ENCODE measurements around the gene PCK2. TPM values are rescaled to one million over a fixed set of nuclear protein-coding genes. Genes with fewer than 3 reads are reported as not detected.

The PCK2 gene
- total and polyA plus RNA-seq, 2 of the 13 experiments (the other 11 are each of a cell fraction or from before 2014, with no cell fraction given) = 129 to 272 TPM

- TF ChIP-seq GMEB1 (CRISPR knock-in tag; IDR thresholded peaks at IDR 0.05; ENCODE audit: borderline replicate concordance) (no peak), ATF7-NPFF (CRISPR knock-in tag; IDR thresholded peaks at IDR 0.05; ENCODE audit: low read depth) (peak; percentile 64; the same call in 1 of the 2 replicates), SOX13 (IDR thresholded peaks at IDR 0.05) (no peak), SOX13 (CRISPR knock-in tag; conservative IDR thresholded peaks at IDR 0.05 in 1 of 2, IDR thresholded peaks at IDR 0.05 in 1 of 2) (no peak), U2AF1 (optimal IDR thresholded peaks at IDR 0.05; ENCODE audit: low read depth, low read length) (no peak), HOXD1 (CRISPR knock-in tag; IDR thresholded peaks at IDR 0.05) (no peak), ZSCAN29 (CRISPR knock-in tag; conservative IDR thresholded peaks at IDR 0.05) (no peak; the same call in 1 of the 2 replicates), ZNF747 (CRISPR knock-in tag; IDR thresholded peaks at IDR 0.05; ENCODE audit: borderline replicate concordance) (no peak), CENPX (CRISPR knock-in tag; IDR thresholded peaks at IDR 0.05) (no peak), ZNF614 (CRISPR knock-in tag; IDR thresholded peaks at IDR 0.05; ENCODE audit: borderline replicate concordance) (no peak; the same call in 1 of the 2 replicates), ZNF567 (CRISPR knock-in tag; IDR thresholded peaks at IDR 0.05; ENCODE audit: borderline replicate concordance) (peak; percentile 81), SP4 (CRISPR knock-in tag; IDR thresholded peaks at IDR 0.05) (no peak), MZF1 (CRISPR knock-in tag; IDR thresholded peaks at IDR 0.05; ENCODE audit: borderline replicate concordance) (peak; percentile 98), NCOA2 (CRISPR knock-in tag; IDR thresholded peaks at IDR 0.05) (0 out of 2 replicates have a peak, but pooled peaks have one; percentile 6), ZBTB7A (CRISPR knock-in tag; IDR thresholded peaks at IDR 0.05) (no peak; the same call in 1 of the 2 replicates), SIN3A (IDR thresholded peaks at IDR 0.05; ENCODE audit: borderline replicate concordance, low read depth, low read length) (0 out of 2 replicates have a peak, but pooled peaks have one; percentile 2), PHB2 (IDR thresholded peaks at IDR 0.05; ENCODE audit: partially characterized antibody) (no peak), SIX1 (CRISPR knock-in tag; IDR thresholded peaks at IDR 0.05; ENCODE audit: borderline replicate concordance) (no peak), ZNF891 (CRISPR knock-in tag; IDR thresholded peaks at IDR 0.05) (peak; percentile 95)
- TF ChIP-seq, protein P1, sequence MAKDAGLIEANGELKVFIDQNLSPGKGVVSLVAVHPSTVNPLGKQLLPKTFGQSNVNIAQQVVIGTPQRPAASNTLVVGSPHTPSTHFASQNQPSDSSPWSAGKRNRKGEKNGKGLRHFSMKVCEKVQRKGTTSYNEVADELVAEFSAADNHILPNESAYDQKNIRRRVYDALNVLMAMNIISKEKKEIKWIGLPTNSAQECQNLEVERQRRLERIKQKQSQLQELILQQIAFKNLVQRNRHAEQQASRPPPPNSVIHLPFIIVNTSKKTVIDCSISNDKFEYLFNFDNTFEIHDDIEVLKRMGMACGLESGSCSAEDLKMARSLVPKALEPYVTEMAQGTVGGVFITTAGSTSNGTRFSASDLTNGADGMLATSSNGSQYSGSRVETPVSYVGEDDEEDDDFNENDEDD (CRISPR knock-in tag; IDR thresholded peaks at IDR 0.05; ENCODE audit: borderline replicate concordance) = no peak
- TF ChIP-seq, protein P2, sequence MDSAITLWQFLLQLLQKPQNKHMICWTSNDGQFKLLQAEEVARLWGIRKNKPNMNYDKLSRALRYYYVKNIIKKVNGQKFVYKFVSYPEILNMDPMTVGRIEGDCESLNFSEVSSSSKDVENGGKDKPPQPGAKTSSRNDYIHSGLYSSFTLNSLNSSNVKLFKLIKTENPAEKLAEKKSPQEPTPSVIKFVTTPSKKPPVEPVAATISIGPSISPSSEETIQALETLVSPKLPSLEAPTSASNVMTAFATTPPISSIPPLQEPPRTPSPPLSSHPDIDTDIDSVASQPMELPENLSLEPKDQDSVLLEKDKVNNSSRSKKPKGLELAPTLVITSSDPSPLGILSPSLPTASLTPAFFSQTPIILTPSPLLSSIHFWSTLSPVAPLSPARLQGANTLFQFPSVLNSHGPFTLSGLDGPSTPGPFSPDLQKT (CRISPR knock-in tag; IDR thresholded peaks at IDR 0.05; ENCODE audit: borderline replicate concordance) = 0 out of 2 replicates have a peak, but pooled peaks have one; percentile 37
Measured at GRCh38 chr14:24115422-24116127, 21.5 kb downstream of the PCK2 start (continued).
